H9 (cell line): ENCODE data around the gene TMPRSS5. TPM values are rescaled to one million over a fixed set of nuclear protein-coding genes. Genes with fewer than 3 reads are reported as not detected.

Source experiments
- DNase-seq: peaks from one replicate; pipeline ENCODE4 v3.0.0-alpha.2; 2017
- H2AFZ ChIP-seq: one replicate; pipeline ENCODE4 v1.6.1; 2013; ENCODE audit warnings: mild to moderate bottlenecking, low read length, control low read depth, moderate library complexity
- H2AK5ac ChIP-seq: 2 replicates; pipeline ENCODE4 v1.6.1; 2013; ENCODE audit warnings: low read length, control low read depth, mixed read lengths; ENCODE audit not compliant: insufficient read length
- H2BK120ac ChIP-seq: one replicate; pipeline ENCODE4 v1.6.1; 2013; ENCODE audit warnings: low read depth, mild to moderate bottlenecking, low read length, control low read depth, inconsistent platforms; ENCODE audit not compliant: poor library complexity, severe bottlenecking
- H2BK12ac ChIP-seq: 2 replicates; pipeline ENCODE4 v1.6.1; 2013; ENCODE audit warnings: low read length, control low read depth, mixed read lengths, low read depth; ENCODE audit not compliant: insufficient read length
- H2BK15ac ChIP-seq: 2 replicates; pipeline ENCODE4 v1.6.1; 2013; ENCODE audit warnings: low read depth, low read length, control low read depth
- H2BK20ac ChIP-seq: one replicate; pipeline ENCODE4 v1.6.1; 2013; ENCODE audit warnings: low read depth, mild to moderate bottlenecking, low read length, control low read depth, inconsistent platforms; ENCODE audit not compliant: poor library complexity, severe bottlenecking
- H2BK5ac ChIP-seq: 2 replicates; pipeline ENCODE4 v1.6.1; 2013; ENCODE audit warnings: low read length, control low read depth, mixed read lengths; ENCODE audit not compliant: insufficient read length
- H3K14ac ChIP-seq: 2 replicates; pipeline ENCODE4 v1.6.1; 2013; ENCODE audit warnings: low read length, control low read depth; ENCODE audit not compliant: insufficient read depth
- H3K18ac ChIP-seq: 2 replicates; pipeline ENCODE4 v1.6.1; 2013; ENCODE audit warnings: low read depth, mild to moderate bottlenecking, mixed read lengths, low read length, control low read depth; ENCODE audit not compliant: insufficient read length
- H3K23ac ChIP-seq: 2 replicates; pipeline ENCODE4 v1.6.1; 2013; ENCODE audit warnings: low read length, control low read depth, mixed read lengths, low read depth; ENCODE audit not compliant: insufficient read length
- H3K23me2 ChIP-seq: 2 replicates; pipeline ENCODE4 v1.6.1; 2013; ENCODE audit warnings: low read depth, mild to moderate bottlenecking, mixed read lengths, low read length, control low read depth; ENCODE audit not compliant: insufficient read length, poor library complexity, severe bottlenecking
- H3K27ac ChIP-seq: 2 replicates; pipeline ENCODE4 v1.5.1; 2013; ENCODE audit warnings: low read length, control low read depth, mixed read lengths, low read depth; ENCODE audit not compliant: insufficient read length
- H3K27me3 ChIP-seq: 2 replicates; pipeline ENCODE4 v1.6.1; 2013; ENCODE audit warnings: low read length, control low read depth, inconsistent platforms; ENCODE audit not compliant: insufficient read depth
- H3K4ac ChIP-seq: 2 replicates; pipeline ENCODE4 v1.6.1; 2013; ENCODE audit warnings: low read depth, mild to moderate bottlenecking, control low read depth, inconsistent platforms, low read length, moderate library complexity
- H3K4me1 ChIP-seq: 2 replicates; pipeline ENCODE4 v1.6.1; 2013; ENCODE audit warnings: low read length, control low read depth, inconsistent platforms; ENCODE audit not compliant: insufficient read depth
- H3K4me2 ChIP-seq: 2 replicates; pipeline ENCODE4 v1.6.1; 2013; ENCODE audit warnings: low read length, control low read depth, mixed read lengths; ENCODE audit not compliant: insufficient read length, insufficient read depth
- H3K56ac ChIP-seq: 2 replicates; pipeline ENCODE4 v1.6.1; 2013; ENCODE audit warnings: low read depth, mild to moderate bottlenecking, mixed read lengths, low read length, control low read depth; ENCODE audit not compliant: insufficient read length
- H3K79me1 ChIP-seq: 2 replicates; pipeline ENCODE4 v1.6.1; 2013; ENCODE audit warnings: low read depth, mild to moderate bottlenecking, moderate library complexity, low read length, control low read depth, inconsistent platforms; ENCODE audit not compliant: insufficient read depth, poor library complexity, severe bottlenecking
- H3K79me2 ChIP-seq: 2 replicates; pipeline ENCODE4 v1.6.1; 2013; ENCODE audit warnings: low read length, control low read depth, inconsistent platforms; ENCODE audit not compliant: insufficient read depth
- H3K9ac ChIP-seq: 2 replicates; pipeline ENCODE4 v1.6.1; 2013; ENCODE audit warnings: low read length, control low read depth, mixed read lengths; ENCODE audit not compliant: insufficient read length; ENCODE audit errors: extremely low read depth
- H3K9me3 ChIP-seq: one replicate; pipeline ENCODE4 v1.6.1; 2013; ENCODE audit warnings: low read depth, low read length, inconsistent platforms; ENCODE audit not compliant: control insufficient read depth
- H3T11ph ChIP-seq: one replicate; pipeline ENCODE4 v1.6.1; 2013; ENCODE audit warnings: mild to moderate bottlenecking, low read length, control low read depth, inconsistent platforms
- H4K20me1 ChIP-seq: one replicate; pipeline ENCODE4 v1.6.1; 2013; ENCODE audit not compliant: control insufficient read depth, insufficient read length, insufficient read depth
- H4K5ac ChIP-seq: 2 replicates; pipeline ENCODE4 v1.6.1; 2013; ENCODE audit warnings: low read depth, mild to moderate bottlenecking, mixed read lengths, low read length, control low read depth; ENCODE audit not compliant: insufficient read length
- H4K8ac ChIP-seq: replicated peaks from 2 replicates; pipeline ENCODE4 v1.6.1; 2013; ENCODE audit warnings: low read length, control low read depth, mixed read lengths, low read depth; ENCODE audit not compliant: insufficient read length
- H4K91ac ChIP-seq: 2 replicates; pipeline ENCODE4 v1.6.1; 2013; ENCODE audit warnings: low read depth, mild to moderate bottlenecking, moderate library complexity, mixed read lengths, low read length, control low read depth; ENCODE audit not compliant: insufficient read length
- H3K27ac Mint-ChIP-seq, 3 experiments: 2 replicates in 2 of 3; 3 replicates in 1 of 3; pipeline ENCODE4 v1.8.0; 2020 to 2021; ENCODE audit warnings: mixed read lengths in 3 of 3, mild to moderate bottlenecking in 1 of 3, moderate library complexity in 1 of 3
- H3K27me3 Mint-ChIP-seq: 2 replicates; pipeline ENCODE4 v1.8.0; 2021; ENCODE audit warnings: low read depth, mild to moderate bottlenecking, moderate library complexity, mixed read lengths
- H3K36me3 Mint-ChIP-seq, 3 experiments: 2 replicates in 2 of 3; 3 replicates in 1 of 3; pipeline ENCODE4 v1.8.0; 2020 to 2021; ENCODE audit warnings: low read depth in 3 of 3, mixed read lengths in 3 of 3; ENCODE audit not compliant: insufficient read depth in 1 of 3
- H3K4me1 Mint-ChIP-seq, 2 experiments: 2 replicates each; pipeline ENCODE4 v1.8.0; 2020; ENCODE audit warnings: mixed read lengths in 2 of 2
- H3K4me3 Mint-ChIP-seq, 2 experiments: 2 replicates in 1 of 2; 3 replicates in 1 of 2; pipeline ENCODE4 v1.8.0; 2020 to 2021; ENCODE audit warnings: mild to moderate bottlenecking in 2 of 2, mixed read lengths in 2 of 2, moderate library complexity in 1 of 2
- H3K9me3 Mint-ChIP-seq, 2 experiments: 2 replicates in 1 of 2; 3 replicates in 1 of 2; pipeline ENCODE4 v1.8.0; 2020; ENCODE audit warnings: mild to moderate bottlenecking in 2 of 2, mixed read lengths in 2 of 2, moderate library complexity in 1 of 2
- WGBS: extraction: QIAGEN DNeasy Blood & Tissue Kit; methylation state at CpG from one replicate; pipeline ENCODE4 v1.1.7; 2013; ENCODE audit warnings: missing lambda C conversion rate, low lambda C conversion rate, mixed read lengths; ENCODE audit not compliant: insufficient read length; ENCODE audit errors: extremely low coverage; 5-methylcytosine and 5-hydroxymethylcytosine counted together
- total RNA-seq: library from RNA; stranded (reverse); gene quantifications from 2 replicates; pipeline ENCODE4 v1.2.1, GENCODE V29; 2021
- TF ChIP-seq, protein P1 (sequence below): fragments of 200-600 bp; sonication (generic); conservative IDR thresholded peaks from 3 replicates; pipeline ENCODE4 v1.8.0; 2021; ENCODE audit warnings: antibody characterized with exemption, mild to moderate bottlenecking

Gene TMPRSS5
- total RNA-seq, 1 experiment from 2014 or later, result 0.37 TPM

DNA sequence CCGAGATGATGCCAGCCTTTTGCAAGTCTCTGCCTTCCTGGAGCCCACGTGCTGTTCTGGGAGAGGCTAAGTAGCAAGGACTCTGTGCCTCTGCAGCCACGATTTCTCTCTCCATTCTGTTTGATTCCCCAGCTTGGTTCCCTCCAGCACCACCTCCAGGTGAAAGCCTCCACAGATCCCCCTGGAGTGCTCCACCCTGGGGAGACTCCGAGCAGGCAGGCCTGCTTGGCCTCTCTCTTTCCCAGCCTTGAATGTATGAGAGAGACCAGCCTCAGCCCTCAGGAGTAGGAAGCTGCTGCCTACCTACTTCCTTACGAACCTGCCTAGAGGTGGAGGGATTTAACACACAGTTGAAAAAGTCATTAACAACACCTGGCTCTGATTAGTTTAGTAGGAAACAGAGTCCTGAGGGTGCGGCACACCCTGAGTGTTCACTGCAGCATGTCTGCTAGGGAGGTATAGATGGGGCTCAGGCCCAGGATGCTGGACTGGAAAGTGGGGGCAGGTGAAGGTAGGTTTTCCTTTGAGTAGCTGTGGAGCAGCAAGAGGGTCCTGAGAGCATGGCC, 22.5 kb downstream of the TMPRSS5 start:
- Histone ChIP-seq H3K4me1 (no peaks in the 10 kb centered on the region), H3K27ac (no peak overlapping the region), H4K5ac (no peak overlapping the region), H3K4me2 (no peak overlapping the region), H2BK20ac (no peak overlapping the region), H2BK5ac (no peak overlapping the region), H2BK15ac (no peak overlapping the region), H2AK5ac (no peak overlapping the region), H3K79me1 (no peaks in the 10 kb centered on the region), H3K27me3 (no peaks in the 10 kb centered on the region), H4K91ac (no peak overlapping the region), H2BK12ac (no peak overlapping the region), H3K18ac (no peak overlapping the region), H3K14ac (no peak overlapping the region), H4K8ac (no peak overlapping the region), H3K4ac (no peak overlapping the region), H3K79me2 (no peaks in the 10 kb centered on the region), H3K23me2 (no peaks in the 10 kb centered on the region), H3T11ph (no peak overlapping the region), H3K23ac (no peak overlapping the region), H3K9me3 (no peaks in the 10 kb centered on the region), H3K56ac (no peak overlapping the region), H3K9ac (no peak overlapping the region), H4K20me1 (no peaks in the 10 kb centered on the region), H2BK120ac (no peak overlapping the region), H2AFZ (no peak overlapping the region)
- peaks cover 13 to 15% of the 10 kb centered on the region in 2 experiments for H3K4me1 Mint-ChIP-seq
- DNase-seq, result no peak
- H3K27me3 Mint-ChIP-seq, result peaks cover 5% of the 10 kb centered on the region
- WGBS, result no CpG with 5 or more reads among the region's 6 CpGs
- no peaks in the 10 kb centered on the region for H3K36me3 Mint-ChIP-seq
- TF ChIP-seq, protein P1, sequence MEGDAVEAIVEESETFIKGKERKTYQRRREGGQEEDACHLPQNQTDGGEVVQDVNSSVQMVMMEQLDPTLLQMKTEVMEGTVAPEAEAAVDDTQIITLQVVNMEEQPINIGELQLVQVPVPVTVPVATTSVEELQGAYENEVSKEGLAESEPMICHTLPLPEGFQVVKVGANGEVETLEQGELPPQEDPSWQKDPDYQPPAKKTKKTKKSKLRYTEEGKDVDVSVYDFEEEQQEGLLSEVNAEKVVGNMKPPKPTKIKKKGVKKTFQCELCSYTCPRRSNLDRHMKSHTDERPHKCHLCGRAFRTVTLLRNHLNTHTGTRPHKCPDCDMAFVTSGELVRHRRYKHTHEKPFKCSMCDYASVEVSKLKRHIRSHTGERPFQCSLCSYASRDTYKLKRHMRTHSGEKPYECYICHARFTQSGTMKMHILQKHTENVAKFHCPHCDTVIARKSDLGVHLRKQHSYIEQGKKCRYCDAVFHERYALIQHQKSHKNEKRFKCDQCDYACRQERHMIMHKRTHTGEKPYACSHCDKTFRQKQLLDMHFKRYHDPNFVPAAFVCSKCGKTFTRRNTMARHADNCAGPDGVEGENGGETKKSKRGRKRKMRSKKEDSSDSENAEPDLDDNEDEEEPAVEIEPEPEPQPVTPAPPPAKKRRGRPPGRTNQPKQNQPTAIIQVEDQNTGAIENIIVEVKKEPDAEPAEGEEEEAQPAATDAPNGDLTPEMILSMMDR, result no peak
- H3K4me3 Mint-ChIP-seq, result no peak overlapping the region
- H3K27ac Mint-ChIP-seq, result no peak overlapping the region; a peak in 1 of 7 replicates
- no peaks in the 10 kb centered on the region; a peak in 1 of 5 replicates for H3K9me3 Mint-ChIP-seq
